ENCODE data around the gene RBKS. TPM values are rescaled to one million over a fixed set of nuclear protein-coding genes. Genes with fewer than 3 reads are reported as not detected.

The RBKS gene
- total and polyA plus RNA-seq, 2 of the 13 experiments (the other 11 are each of a cell fraction or from before 2014, with no cell fraction given) = 7.7 to 8.3 TPM

GRCh38 chr2:27901234-27901633 lies 11.0 kb upstream of the RBKS start:
- no peak overlapping the region for H3K4me3 ChIP-seq (replicated peaks in 1 of 3; ENCODE audit: insufficient read depth in 1 of 3, low read depth in 2 of 3, low read length in 3 of 3)
- WGBS (ENCODE audit: low lambda C conversion rate) = 100% methylated on average over 1 of the region's 1 CpG
- H3K27ac ChIP-seq (ENCODE audit: extremely low read length, insufficient read depth, low read length) = no peak overlapping the region
- no peak for FAIRE-seq
- TF ChIP-seq HNRNPH1 (optimal IDR thresholded peaks at IDR 0.05; ENCODE audit: low read depth, low read length) = no peak
- no peak for TF ChIP-seq GPN1 (CRISPR knock-in tag; IDR thresholded peaks at IDR 0.05; ENCODE audit: borderline replicate concordance)
- TF ChIP-seq ZNF432 (CRISPR knock-in tag; IDR thresholded peaks at IDR 0.05; ENCODE audit: borderline replicate concordance) = no peak
- TF ChIP-seq ATRX (CRISPR knock-in tag; IDR thresholded peaks at IDR 0.05; ENCODE audit: borderline replicate concordance) = no peak
- TF ChIP-seq HDAC6 (IDR thresholded peaks at IDR 0.05; ENCODE audit: low read depth, low read length) = no peak
- no peak for TF ChIP-seq AFF4 (CRISPR knock-in tag; IDR thresholded peaks at IDR 0.05)
- no peak for TF ChIP-seq ZNF761 (CRISPR knock-in tag; conservative IDR thresholded peaks at IDR 0.05)
- no peak for TF ChIP-seq KLF12 (CRISPR knock-in tag; IDR thresholded peaks at IDR 0.05; ENCODE audit: borderline replicate concordance)
- no peak for TF ChIP-seq NKX3-1 (CRISPR knock-in tag; IDR thresholded peaks at IDR 0.05)
- TF ChIP-seq ZFP90 (CRISPR knock-in tag; IDR thresholded peaks at IDR 0.05; ENCODE audit: borderline replicate concordance) = no peak
- TF ChIP-seq SMAD3 (CRISPR knock-in tag; IDR thresholded peaks at IDR 0.05) = no peak
- TF ChIP-seq RNF2 (conservative IDR thresholded peaks at IDR 0.05; ENCODE audit: low read depth) = no peak
- no peak for TF ChIP-seq SETDB1 (CRISPR knock-in tag; IDR thresholded peaks at IDR 0.05; ENCODE audit: borderline replicate concordance)
- no peak for TF ChIP-seq ZMAT3 (CRISPR knock-in tag; conservative IDR thresholded peaks at IDR 0.05)
- no peak for TF ChIP-seq IRF1 (CRISPR knock-in tag; IDR thresholded peaks at IDR 0.05; ENCODE audit: low read depth)
- no peak for TF ChIP-seq EHMT2 (IDR thresholded peaks at IDR 0.05; ENCODE audit: borderline replicate concordance, low read depth, low read length)
- no peaks in the 10 kb centered on the region for H3K79me2 ChIP-seq (ENCODE audit: insufficient read depth, low read length)
- no peaks in the 10 kb centered on the region for H3K9me3 ChIP-seq (ENCODE audit: low read length)
- H4K20me1 ChIP-seq (ENCODE audit: insufficient read depth, low read length) = no peaks in the 10 kb centered on the region
- no peak overlapping the region for H3K4me2 ChIP-seq (ENCODE audit: low read depth, low read length)
- ATAC-seq = no peak
- BruUV-seq (replicated peaks) = no TSS peak
- H3K4me1 ChIP-seq (ENCODE audit: insufficient read depth, low read length) = no peaks in the 10 kb centered on the region
- intact Hi-C loops (cut with micrococcal nuclease; ENCODE audit: unreplicated experiment) (no loop called here), in situ Hi-C loops (cut with HindIII; ENCODE audit: extremely low pct_ligation_motif_present, low pct_unique_long_range_greater_than_20kb) (no loop called here)
- H3K9ac ChIP-seq (ENCODE audit: insufficient read depth, low read depth, low read length) = no peak overlapping the region
- no peaks in the 10 kb centered on the region for H3K27me3 ChIP-seq (ENCODE audit: control insufficient read depth in 1 of 2, insufficient read depth in 2 of 2, low read length in 2 of 2)
- peaks cover 7 to 36% of the 10 kb centered on the region in 2 experiments; a peak in 4 of 5 replicates for H3K36me3 ChIP-seq (replicated peaks in 1 of 2; ENCODE audit: control insufficient read depth in 1 of 2, insufficient read depth in 2 of 2, low read length in 2 of 2)
- DNase-seq (ENCODE audit: low spot score) = no peak
- POLR2A ChIA-PET = interaction anchor here (1.5 kb wide), 1 partner anchor 11 kb away, joined by 3 read pairs; the partner anchor contains the start of genes BABAM2 and RBKS
- CTCF ChIA-PET (ENCODE audit: low intra/inter-chr PET ratio, low total read pairs) = no interaction called here
- no peak overlapping the region for H2AFZ ChIP-seq (ENCODE audit: low read length)

All from HepG2 (cell line).